Measurements from ENCODE around the gene PDE8B. TPM values are rescaled to one million over a fixed set of nuclear protein-coding genes. Genes with fewer than 3 reads are reported as not detected.

PDE8B gene
- total RNA-seq, 1 donor from 2014 or later: 1.1 TPM

GRCh38 chr5:77277759-77278158 is 67.3 kb downstream of the PDE8B start:
- Mint-ChIP-seq H3K9me3 (ENCODE audit: low read depth) (no peaks in the 10 kb centered on the region), H3K4me3 (ENCODE audit: unreplicated experiment) (no peak overlapping the region), H3K27ac (ENCODE audit: unreplicated experiment) (no peak overlapping the region), H3K27me3 (ENCODE audit: low read depth) (no peaks in the 10 kb centered on the region), H3K4me1 (ENCODE audit: low read depth) (peaks cover 11% of the 10 kb centered on the region), H3K36me3 (ENCODE audit: low read depth) (no peaks in the 10 kb centered on the region)
- TF ChIP-seq CTCF (IDR thresholded peaks at IDR 0.05): no peak
- DNase-seq (ENCODE audit: low spot score): no peak

GRCh38 chr5:77280036-77280435 is 69.6 kb downstream of the PDE8B start:
- Mint-ChIP-seq H3K27ac (ENCODE audit: unreplicated experiment) (no peak overlapping the region), H3K4me3 (ENCODE audit: unreplicated experiment) (no peak overlapping the region), H3K9me3 (ENCODE audit: low read depth) (peaks cover 4% of the 10 kb centered on the region), H3K4me1 (ENCODE audit: low read depth) (peaks cover 12% of the 10 kb centered on the region), H3K27me3 (ENCODE audit: low read depth) (no peaks in the 10 kb centered on the region), H3K36me3 (ENCODE audit: low read depth) (no peaks in the 10 kb centered on the region)
- no peak for DNase-seq (ENCODE audit: low spot score)
- no peak for TF ChIP-seq CTCF (IDR thresholded peaks at IDR 0.05)

GRCh38 chr5:77281969-77282336 is 71.5 kb downstream of the PDE8B start:
- H3K27ac Mint-ChIP-seq (ENCODE audit: unreplicated experiment): peak overlapping the region; percentile 74
- no peak overlapping the region for H3K4me3 Mint-ChIP-seq (ENCODE audit: unreplicated experiment)
- no peaks in the 10 kb centered on the region for H3K36me3 Mint-ChIP-seq (ENCODE audit: low read depth)
- DNase-seq (ENCODE audit: low spot score): no peak
- peaks cover 4% of the 10 kb centered on the region for H3K9me3 Mint-ChIP-seq (ENCODE audit: low read depth)
- no peaks in the 10 kb centered on the region for H3K27me3 Mint-ChIP-seq (ENCODE audit: low read depth)
- no peak for TF ChIP-seq CTCF (IDR thresholded peaks at IDR 0.05)
- H3K4me1 Mint-ChIP-seq (ENCODE audit: low read depth): peaks cover 12% of the 10 kb centered on the region

- H3K36me3 Mint-ChIP-seq (ENCODE audit: low read depth): no peaks in the 10 kb centered on the region
- DNase-seq (ENCODE audit: low spot score): no peak
- peak overlapping the region; percentile 74 for H3K27ac Mint-ChIP-seq (ENCODE audit: unreplicated experiment)
These were observed 72.0 kb downstream of the PDE8B start for GRCh38 chr5:77282337-77283027.

GRCh38 chr5:77285251-77285841 is 74.9 kb downstream of the PDE8B start:
- Mint-ChIP-seq H3K36me3 (ENCODE audit: low read depth) (no peaks in the 10 kb centered on the region), H3K27ac (ENCODE audit: unreplicated experiment) (no peak overlapping the region), H3K4me3 (ENCODE audit: unreplicated experiment) (no peak overlapping the region), H3K4me1 (ENCODE audit: low read depth) (peaks cover 12% of the 10 kb centered on the region), H3K27me3 (ENCODE audit: low read depth) (no peaks in the 10 kb centered on the region), H3K9me3 (ENCODE audit: low read depth) (peaks cover 4% of the 10 kb centered on the region)
- TF ChIP-seq CTCF (IDR thresholded peaks at IDR 0.05): no peak
- no peak for DNase-seq (ENCODE audit: low spot score)

More at GRCh38 chr5:77282337-77283027, 72.0 kb downstream of the PDE8B start:
- peaks cover 4% of the 10 kb centered on the region for H3K9me3 Mint-ChIP-seq (ENCODE audit: low read depth)
- H3K27me3 Mint-ChIP-seq (ENCODE audit: low read depth): no peaks in the 10 kb centered on the region
- peaks cover 12% of the 10 kb centered on the region for H3K4me1 Mint-ChIP-seq (ENCODE audit: low read depth)
- TF ChIP-seq CTCF (IDR thresholded peaks at IDR 0.05): peak; percentile 60
- no peak overlapping the region for H3K4me3 Mint-ChIP-seq (ENCODE audit: unreplicated experiment)
